Mesendoderm (in vitro differentiated cells): ENCODE data around the gene RFX3.
A peak's percentile ranks its signal among the peaks of the same experiment; 100 is the strongest.

Source experiments
- DNase-seq: peaks from one replicate; pipeline ENCODE4 v3.0.0; 2013
- H2AK5ac ChIP-seq: 2 replicates; pipeline ENCODE4 v1.6.1; 2013; ENCODE audit warnings: low read length, inconsistent platforms
- H2BK120ac ChIP-seq: 2 replicates; pipeline ENCODE4 v1.6.1; 2013; ENCODE audit warnings: low read depth, mild to moderate bottlenecking, low read length, moderate library complexity, mixed read lengths
- H2BK15ac ChIP-seq: replicated peaks from 2 replicates; pipeline ENCODE4 v1.6.1; 2013; ENCODE audit warnings: low read depth, mild to moderate bottlenecking, moderate library complexity
- H2BK5ac ChIP-seq: 2 replicates; pipeline ENCODE4 v1.6.1; 2013; ENCODE audit warnings: low read length, inconsistent platforms
- H3K18ac ChIP-seq: 2 replicates; pipeline ENCODE4 v1.6.1; 2013; ENCODE audit warnings: mild to moderate bottlenecking, low read length, mixed read lengths
- H3K23ac ChIP-seq: one replicate; pipeline ENCODE4 v1.6.1; 2013; ENCODE audit warnings: low read length
- H3K27ac ChIP-seq: 2 replicates; pipeline ENCODE4 v1.5.1; 2013; ENCODE audit warnings: low read depth, mild to moderate bottlenecking, inconsistent platforms, low read length, moderate library complexity
- H3K27me3 ChIP-seq: 2 replicates; pipeline ENCODE4 v1.6.1; 2013; ENCODE audit warnings: low read length, control low read depth, mild to moderate bottlenecking, inconsistent platforms; ENCODE audit not compliant: insufficient read depth, poor library complexity
- H3K36me3 ChIP-seq: 2 replicates; pipeline ENCODE4 v1.6.1; 2013; ENCODE audit warnings: low read length, inconsistent platforms; ENCODE audit not compliant: control insufficient read depth, insufficient read depth
- H3K4ac ChIP-seq: one replicate; pipeline ENCODE4 v1.6.1; 2013; ENCODE audit warnings: low read depth, mild to moderate bottlenecking, low read length, moderate library complexity
- H3K4me1 ChIP-seq: 2 replicates; pipeline ENCODE4 v1.6.1; 2013; ENCODE audit warnings: low read depth, low read length, inconsistent platforms; ENCODE audit not compliant: control insufficient read depth
- H3K4me2 ChIP-seq: 2 replicates; pipeline ENCODE4 v1.6.1; 2013; ENCODE audit warnings: low read length
- H3K4me3 ChIP-seq: 2 replicates; pipeline ENCODE4 v1.5.1; 2013; ENCODE audit warnings: mild to moderate bottlenecking, low read length
- H3K56ac ChIP-seq: one replicate; pipeline ENCODE4 v1.6.1; 2013; ENCODE audit warnings: low read length
- H3K79me1 ChIP-seq: 2 replicates; pipeline ENCODE4 v1.6.1; 2013; ENCODE audit warnings: low read length, inconsistent platforms
- H3K79me2 ChIP-seq: 2 replicates; pipeline ENCODE4 v1.6.1; 2013; ENCODE audit warnings: mild to moderate bottlenecking, low read length; ENCODE audit not compliant: control insufficient read depth, insufficient read depth
- H3K9ac ChIP-seq: 2 replicates; pipeline ENCODE4 v1.6.1; 2013; ENCODE audit warnings: low read length, inconsistent platforms
- H4K5ac ChIP-seq: one replicate; pipeline ENCODE4 v1.6.1; 2013; ENCODE audit warnings: low read length
- H4K8ac ChIP-seq: one replicate; pipeline ENCODE4 v1.6.1; 2013; ENCODE audit warnings: low read depth, mild to moderate bottlenecking, control low read depth, low read length, moderate library complexity
- WGBS: extraction: QIAGEN DNeasy Blood & Tissue Kit; methylation state at CpG from one replicate; pipeline ENCODE4 v1.1.7; 2013; ENCODE audit warnings: low lambda C conversion rate, missing lambda C conversion rate; ENCODE audit not compliant: insufficient coverage; ENCODE audit errors: extremely low coverage; 5-methylcytosine and 5-hydroxymethylcytosine counted together

Gene RFX3

GRCh38 chr9:3482578-3482977 lies 43.2 kb downstream of the RFX3 start:
- Histone ChIP-seq H3K4ac (no peak overlapping the region), H3K4me2 (no peak overlapping the region), H3K79me2 (no peaks in the 10 kb centered on the region), H3K27ac (no peak overlapping the region), H4K8ac (no peak overlapping the region), H3K4me3 (no peak overlapping the region), H3K27me3 (no peaks in the 10 kb centered on the region), H4K5ac (no peak overlapping the region), H3K36me3 (no peaks in the 10 kb centered on the region), H2BK5ac (no peak overlapping the region), H3K79me1 (no peaks in the 10 kb centered on the region), H3K23ac (no peak overlapping the region), H2AK5ac (no peak overlapping the region), H2BK15ac (no peak overlapping the region), H3K18ac (no peak overlapping the region), H3K9ac (no peak overlapping the region), H3K4me1 (peaks cover 5% of the 10 kb centered on the region), H3K56ac (no peak overlapping the region), H2BK120ac (no peak overlapping the region)
- WGBS: no CpG with 5 or more reads among the region's 2 CpGs
- DNase-seq: no peak

DNA sequence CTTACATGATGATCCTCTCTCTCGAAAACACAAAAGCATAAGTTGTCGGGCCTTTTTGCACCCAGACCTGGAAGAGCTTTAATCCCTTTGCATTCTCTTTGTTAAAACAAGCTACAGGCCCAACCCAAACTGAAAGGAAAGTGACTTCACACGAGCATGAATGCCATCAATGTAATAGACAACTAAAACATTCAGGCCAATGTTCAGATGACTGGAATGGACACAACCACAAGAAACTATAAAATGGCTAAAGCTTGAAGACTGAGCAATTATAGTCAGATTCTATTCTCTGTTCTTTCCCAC lies 45.5 kb downstream of the RFX3 start:
- peaks cover 5% of the 10 kb centered on the region for H3K4me1 ChIP-seq
- no peak for DNase-seq

GRCh38 chr9:3479514-3480352 lies 46.1 kb downstream of the RFX3 start:
- Histone ChIP-seq H3K4me1 (peaks cover 5% of the 10 kb centered on the region), H3K4ac (no peak overlapping the region), H3K4me3 (no peak overlapping the region), H2BK120ac (no peak overlapping the region), H4K8ac (no peak overlapping the region), H3K36me3 (no peaks in the 10 kb centered on the region), H3K79me2 (no peaks in the 10 kb centered on the region), H3K27ac (no peak overlapping the region), H3K56ac (no peak overlapping the region), H3K18ac (no peak overlapping the region), H3K79me1 (no peaks in the 10 kb centered on the region), H3K27me3 (no peaks in the 10 kb centered on the region), H3K9ac (no peak overlapping the region), H2AK5ac (no peak overlapping the region), H2BK15ac (no peak overlapping the region), H3K23ac (no peak overlapping the region), H2BK5ac (no peak overlapping the region), H4K5ac (no peak overlapping the region), H3K4me2 (no peak overlapping the region)
- WGBS: no CpG with 5 or more reads among the region's 7 CpGs
- DNase-seq: peak; percentile 51

More for the DNA sequence above, 45.5 kb downstream of the RFX3 start:
- H3K4me3 ChIP-seq: no peak overlapping the region
- H4K8ac ChIP-seq: no peak overlapping the region
- no peak overlapping the region for H3K23ac ChIP-seq
- no peak overlapping the region for H3K4me2 ChIP-seq
- no peak overlapping the region for H3K4ac ChIP-seq
- no peak overlapping the region for H2BK5ac ChIP-seq
- no peaks in the 10 kb centered on the region for H3K27me3 ChIP-seq
- no peak overlapping the region for H3K9ac ChIP-seq
- H3K36me3 ChIP-seq: no peaks in the 10 kb centered on the region
- H3K27ac ChIP-seq: no peak overlapping the region
- WGBS: no CpG with 5 or more reads among the region's 3 CpGs
- no peaks in the 10 kb centered on the region for H3K79me1 ChIP-seq
- H2BK15ac ChIP-seq: no peak overlapping the region
- H4K5ac ChIP-seq: no peak overlapping the region
- H3K79me2 ChIP-seq: no peaks in the 10 kb centered on the region
- H2AK5ac ChIP-seq: no peak overlapping the region
- H3K18ac ChIP-seq: no peak overlapping the region
- no peak overlapping the region for H3K56ac ChIP-seq
- H2BK120ac ChIP-seq: no peak overlapping the region

- no peak overlapping the region for H3K4ac ChIP-seq
- no peak overlapping the region for H2BK120ac ChIP-seq
- no peak overlapping the region for H4K8ac ChIP-seq
- H2BK5ac ChIP-seq: no peak overlapping the region
- no peak overlapping the region for H2BK15ac ChIP-seq
- no peaks in the 10 kb centered on the region for H3K79me2 ChIP-seq
- no peak overlapping the region for H3K4me2 ChIP-seq
- no peak overlapping the region for H3K9ac ChIP-seq
- peak; percentile 81 for DNase-seq
- no peak overlapping the region for H3K27ac ChIP-seq
- peaks cover 5% of the 10 kb centered on the region for H3K4me1 ChIP-seq
- no peak overlapping the region for H2AK5ac ChIP-seq
- H3K27me3 ChIP-seq: no peaks in the 10 kb centered on the region
- H3K56ac ChIP-seq: no peak overlapping the region
- no peak overlapping the region for H3K18ac ChIP-seq
- no peaks in the 10 kb centered on the region for H3K79me1 ChIP-seq
- H3K23ac ChIP-seq: no peak overlapping the region
- H3K4me3 ChIP-seq: no peak overlapping the region
- no peak overlapping the region for H4K5ac ChIP-seq
- no peaks in the 10 kb centered on the region for H3K36me3 ChIP-seq
- no CpG with 5 or more reads among the region's 1 CpG for WGBS
These were observed 47.2 kb downstream of the RFX3 start for GRCh38 chr9:3478549-3478953.

DNA sequence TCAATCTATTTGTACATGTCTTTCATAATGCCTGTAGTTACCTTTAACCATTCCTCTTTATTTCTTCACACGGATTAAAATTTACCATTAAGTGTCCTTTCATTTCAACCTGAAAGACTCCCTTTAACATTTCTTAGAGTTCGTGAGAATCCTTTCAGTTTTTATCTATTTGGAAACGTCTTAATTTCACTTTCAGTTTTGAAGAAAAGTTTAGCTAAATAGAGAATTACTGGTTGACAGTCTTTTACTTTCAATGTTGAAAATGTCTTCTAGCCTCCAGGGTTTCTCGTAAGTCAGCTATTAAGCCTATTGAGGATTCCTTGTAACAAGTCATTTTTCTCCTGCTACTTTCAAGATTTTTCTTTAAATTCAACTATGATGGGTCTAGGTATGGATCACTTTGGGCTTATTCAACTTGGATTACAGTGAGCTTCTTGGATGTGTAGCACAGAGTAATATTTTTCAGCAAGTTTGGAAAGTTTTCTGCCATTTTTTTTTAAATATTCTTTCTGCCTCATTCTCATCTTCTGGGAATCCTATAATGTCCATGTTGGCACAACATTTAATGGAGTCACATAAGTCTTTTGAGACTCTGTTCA lies 48.5 kb downstream of the RFX3 start:
- Histone ChIP-seq H4K8ac (no peak overlapping the region), H2BK5ac (no peak overlapping the region), H4K5ac (no peak overlapping the region), H3K27ac (no peak overlapping the region), H2BK15ac (no peak overlapping the region), H3K23ac (no peak overlapping the region), H3K4me1 (peaks cover 5% of the 10 kb centered on the region), H3K79me2 (no peaks in the 10 kb centered on the region), H3K56ac (no peak overlapping the region), H3K27me3 (no peaks in the 10 kb centered on the region), H2BK120ac (no peak overlapping the region), H3K9ac (no peak overlapping the region), H3K36me3 (no peaks in the 10 kb centered on the region), H3K18ac (no peak overlapping the region), H2AK5ac (no peak overlapping the region), H3K79me1 (no peaks in the 10 kb centered on the region), H3K4ac (no peak overlapping the region), H3K4me2 (no peak overlapping the region), H3K4me3 (no peak overlapping the region)
- DNase-seq: no peak
- WGBS: 100% methylated on average over 1 of the region's 4 CpGs
